ENCODE results near the gene ZFYVE16. TPM values are rescaled to one million over a fixed set of nuclear protein-coding genes. Genes with fewer than 3 reads are reported as not detected.

The ZFYVE16 gene
- total RNA-seq, 1 donor from 2014 or later: 53.6 TPM

DNA sequence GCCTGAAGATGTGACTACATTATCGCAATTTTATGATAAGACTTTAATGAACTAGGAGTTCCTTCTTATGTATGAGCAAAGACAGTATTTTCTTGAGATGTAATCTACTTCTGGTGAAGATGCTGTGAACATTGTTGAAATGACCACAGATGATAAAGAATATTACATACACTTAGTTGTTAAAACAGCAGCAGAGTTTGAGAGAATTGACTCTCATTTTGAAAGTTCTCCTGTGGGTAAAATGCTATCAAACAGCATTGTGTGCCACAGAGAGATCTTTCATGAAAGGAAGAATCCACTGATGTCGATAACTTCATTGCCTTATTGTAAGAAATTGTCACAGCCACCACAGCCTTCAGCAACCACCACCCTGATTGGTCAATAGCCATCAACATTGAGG, 88.0 kb downstream of the ZFYVE16 start:
- TF ChIP-seq, protein P1, sequence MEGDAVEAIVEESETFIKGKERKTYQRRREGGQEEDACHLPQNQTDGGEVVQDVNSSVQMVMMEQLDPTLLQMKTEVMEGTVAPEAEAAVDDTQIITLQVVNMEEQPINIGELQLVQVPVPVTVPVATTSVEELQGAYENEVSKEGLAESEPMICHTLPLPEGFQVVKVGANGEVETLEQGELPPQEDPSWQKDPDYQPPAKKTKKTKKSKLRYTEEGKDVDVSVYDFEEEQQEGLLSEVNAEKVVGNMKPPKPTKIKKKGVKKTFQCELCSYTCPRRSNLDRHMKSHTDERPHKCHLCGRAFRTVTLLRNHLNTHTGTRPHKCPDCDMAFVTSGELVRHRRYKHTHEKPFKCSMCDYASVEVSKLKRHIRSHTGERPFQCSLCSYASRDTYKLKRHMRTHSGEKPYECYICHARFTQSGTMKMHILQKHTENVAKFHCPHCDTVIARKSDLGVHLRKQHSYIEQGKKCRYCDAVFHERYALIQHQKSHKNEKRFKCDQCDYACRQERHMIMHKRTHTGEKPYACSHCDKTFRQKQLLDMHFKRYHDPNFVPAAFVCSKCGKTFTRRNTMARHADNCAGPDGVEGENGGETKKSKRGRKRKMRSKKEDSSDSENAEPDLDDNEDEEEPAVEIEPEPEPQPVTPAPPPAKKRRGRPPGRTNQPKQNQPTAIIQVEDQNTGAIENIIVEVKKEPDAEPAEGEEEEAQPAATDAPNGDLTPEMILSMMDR (IDR thresholded peaks at IDR 0.05): no peak
- no peak for DNase-seq (ENCODE audit: extremely low spot score, unreplicated experiment)
- Mint-ChIP-seq H3K36me3 (ENCODE audit: unreplicated experiment) (peaks cover 7% of the 10 kb centered on the region), H3K27ac (ENCODE audit: unreplicated experiment) (no peak overlapping the region), H3K4me1 (ENCODE audit: unreplicated experiment) (peaks cover 8% of the 10 kb centered on the region), H3K27me3 (ENCODE audit: unreplicated experiment) (no peaks in the 10 kb centered on the region), H3K9me3 (ENCODE audit: unreplicated experiment) (peaks cover 10% of the 10 kb centered on the region), H3K4me3 (ENCODE audit: unreplicated experiment) (no peak overlapping the region)

DNA sequence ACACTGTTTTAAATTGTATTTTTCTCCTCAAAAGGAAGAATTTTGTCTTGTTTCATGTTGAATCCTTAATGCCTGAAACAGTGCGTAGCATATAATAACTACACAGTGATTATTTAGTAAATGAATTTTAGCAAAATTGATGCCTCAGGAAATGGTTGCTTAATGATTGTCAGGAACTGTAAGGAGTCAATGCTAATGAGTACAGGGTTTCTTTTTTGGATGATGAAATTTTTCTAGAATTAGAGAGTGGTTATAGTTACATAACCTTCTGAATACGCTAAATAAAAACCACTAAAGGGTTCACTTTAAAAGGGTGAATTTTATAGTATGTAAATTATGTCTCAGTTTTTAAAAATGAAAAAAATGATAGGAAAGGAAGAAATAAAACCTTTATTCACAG, 94.9 kb downstream of the ZFYVE16 start:
- no peak for DNase-seq (ENCODE audit: extremely low spot score, unreplicated experiment)
- no peak overlapping the region for H3K4me3 Mint-ChIP-seq (ENCODE audit: unreplicated experiment)
- no peaks in the 10 kb centered on the region for H3K9me3 Mint-ChIP-seq (ENCODE audit: unreplicated experiment)
- peaks cover 4% of the 10 kb centered on the region for H3K36me3 Mint-ChIP-seq (ENCODE audit: unreplicated experiment)
- TF ChIP-seq, protein P1 (IDR thresholded peaks at IDR 0.05): no peak
- no peaks in the 10 kb centered on the region for H3K4me1 Mint-ChIP-seq (ENCODE audit: unreplicated experiment)
- no peak overlapping the region for H3K27ac Mint-ChIP-seq (ENCODE audit: unreplicated experiment)
- no peaks in the 10 kb centered on the region for H3K27me3 Mint-ChIP-seq (ENCODE audit: unreplicated experiment)

DNA sequence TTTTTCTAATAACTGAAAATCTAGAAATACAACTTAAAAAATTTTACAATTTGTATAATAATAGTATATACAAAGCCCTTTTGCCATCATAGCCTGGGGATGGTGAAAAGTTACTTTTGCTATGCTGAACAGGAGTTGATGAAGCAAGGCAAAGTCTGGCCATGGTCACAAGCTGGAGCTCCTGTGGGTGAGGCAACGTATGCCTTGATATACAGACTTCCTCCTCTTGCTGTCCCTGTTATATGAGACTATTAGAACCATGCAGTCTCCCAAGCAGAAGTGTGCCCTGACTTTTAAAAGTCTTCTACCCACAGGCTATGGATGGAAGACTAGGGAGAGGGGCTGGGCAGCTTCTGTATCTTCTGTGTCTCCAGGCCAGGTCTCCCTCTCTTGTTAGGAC, 95.8 kb downstream of the ZFYVE16 start:
- H3K36me3 Mint-ChIP-seq (ENCODE audit: unreplicated experiment): peaks cover 6% of the 10 kb centered on the region
- H3K27ac Mint-ChIP-seq (ENCODE audit: unreplicated experiment): no peak overlapping the region
- H3K9me3 Mint-ChIP-seq (ENCODE audit: unreplicated experiment): no peaks in the 10 kb centered on the region
- no peak overlapping the region for H3K4me3 Mint-ChIP-seq (ENCODE audit: unreplicated experiment)
- TF ChIP-seq, protein P1 (IDR thresholded peaks at IDR 0.05): no peak
- H3K27me3 Mint-ChIP-seq (ENCODE audit: unreplicated experiment): no peaks in the 10 kb centered on the region
- no peak for DNase-seq (ENCODE audit: extremely low spot score, unreplicated experiment)
- no peaks in the 10 kb centered on the region for H3K4me1 Mint-ChIP-seq (ENCODE audit: unreplicated experiment)

DNA sequence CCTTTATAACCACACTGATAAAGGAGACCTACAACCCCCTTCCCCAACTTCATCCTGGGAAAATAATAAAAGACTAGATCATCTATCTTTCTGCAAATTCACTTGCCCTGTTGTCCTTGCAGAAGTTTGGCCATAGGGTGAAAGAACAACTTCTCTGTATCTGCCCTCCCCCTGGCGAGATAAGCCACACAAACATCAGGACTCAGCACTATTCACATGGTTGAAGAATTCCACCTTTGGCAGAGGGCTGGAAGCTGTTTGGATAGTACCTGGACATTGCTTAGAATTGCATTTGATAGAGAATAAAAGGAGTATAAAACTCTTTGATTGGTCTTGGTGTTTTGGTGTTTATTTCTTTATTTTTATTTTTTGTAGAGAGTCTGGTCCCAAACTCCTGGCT, 97.0 kb downstream of the ZFYVE16 start:
- H3K27ac Mint-ChIP-seq (ENCODE audit: unreplicated experiment): no peak overlapping the region
- H3K4me3 Mint-ChIP-seq (ENCODE audit: unreplicated experiment): no peak overlapping the region
- no peaks in the 10 kb centered on the region for H3K4me1 Mint-ChIP-seq (ENCODE audit: unreplicated experiment)
- TF ChIP-seq, protein P1 (IDR thresholded peaks at IDR 0.05): no peak
- DNase-seq (ENCODE audit: extremely low spot score, unreplicated experiment): no peak
- H3K27me3 Mint-ChIP-seq (ENCODE audit: unreplicated experiment): no peaks in the 10 kb centered on the region
- H3K36me3 Mint-ChIP-seq (ENCODE audit: unreplicated experiment): peaks cover 8% of the 10 kb centered on the region
- H3K9me3 Mint-ChIP-seq (ENCODE audit: unreplicated experiment): no peaks in the 10 kb centered on the region

DNA sequence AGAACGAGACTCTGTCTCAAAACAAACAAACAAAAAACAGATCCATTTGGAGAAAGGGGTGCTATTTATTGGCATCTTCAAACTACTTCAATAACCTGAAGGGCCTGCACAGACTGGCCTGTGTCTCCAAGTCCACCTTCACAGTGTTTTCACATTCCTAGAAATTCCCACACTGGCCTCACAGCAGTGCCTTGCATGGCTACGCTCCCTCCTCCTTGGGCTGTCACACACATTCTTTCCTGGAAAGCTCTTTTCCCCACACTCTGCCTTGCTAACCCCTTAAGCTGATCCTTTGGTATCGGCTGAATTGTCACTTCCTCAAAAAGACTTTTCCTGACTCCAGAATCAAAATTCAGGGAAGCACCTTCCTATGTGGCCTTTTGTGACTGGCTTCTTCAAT, 99.8 kb downstream of the ZFYVE16 start:
- Mint-ChIP-seq H3K36me3 (ENCODE audit: unreplicated experiment) (peaks cover 8% of the 10 kb centered on the region), H3K4me1 (ENCODE audit: unreplicated experiment) (no peaks in the 10 kb centered on the region)
- no peak for DNase-seq (ENCODE audit: extremely low spot score, unreplicated experiment)

More for the DNA sequence above, 99.8 kb downstream of the ZFYVE16 start:
- H3K4me3 Mint-ChIP-seq (ENCODE audit: unreplicated experiment): no peak overlapping the region
- no peaks in the 10 kb centered on the region for H3K27me3 Mint-ChIP-seq (ENCODE audit: unreplicated experiment)
- TF ChIP-seq, protein P1 (IDR thresholded peaks at IDR 0.05): no peak
- no peak overlapping the region for H3K27ac Mint-ChIP-seq (ENCODE audit: unreplicated experiment)
- H3K9me3 Mint-ChIP-seq (ENCODE audit: unreplicated experiment): no peaks in the 10 kb centered on the region
